ENCODE measurements around the gene CCDC137.

CCDC137 gene

GRCh38 chr17:81659038-81659437 lies 7.5 kb upstream of the CCDC137 start (continued):
- TF ChIP-seq ZNF529 (tag by site-specific recombination; IDR thresholded peaks at IDR 0.05; ENCODE audit: insufficient replicate concordance), result no peak
- TF ChIP-seq KLF9 (tag by site-specific recombination; IDR thresholded peaks at IDR 0.05; ENCODE audit: low read depth), result no peak
- no peak for TF ChIP-seq TSHZ1 (tag by site-specific recombination; IDR thresholded peaks at IDR 0.05; ENCODE audit: borderline replicate concordance)
- TF ChIP-seq BCL6B (tag by site-specific recombination; IDR thresholded peaks at IDR 0.05), result no peak

- H3K36me3 ChIP-seq (ENCODE audit: control insufficient read depth in 2 of 2, insufficient read depth in 1 of 2, low read length in 2 of 2), result peaks cover 0 to 14% of the 10 kb centered on the region in 2 experiments; a peak in 2 of 3 replicates
- TF ChIP-seq ZNF223 (tag by site-specific recombination; IDR thresholded peaks at IDR 0.05) (no peak), ZNF274 (IDR thresholded peaks at IDR 0.05; ENCODE audit: low read length) (no peak), ZNF274 (tag by site-specific recombination; IDR thresholded peaks at IDR 0.05; ENCODE audit: borderline replicate concordance) (no peak), ZNF184 (tag by site-specific recombination; IDR thresholded peaks at IDR 0.05) (no peak)
- POLR2A ChIA-PET, result interaction anchor here (1.0 kb wide), 1 partner anchor 42 kb away, joined by 5 read pairs; the partner anchor contains the start of gene MRPL12
- H3K27ac ChIP-seq (ENCODE audit: extremely low read depth, low read depth, low read length), result no peak overlapping the region
- no peaks in the 10 kb centered on the region for H3K4me1 ChIP-seq (ENCODE audit: control insufficient read depth, insufficient read depth, low read length)
- no peak overlapping the region for H3K4me3 ChIP-seq (ENCODE audit: low read depth, low read length)
- CTCF ChIA-PET, result interaction anchor here (0.5 to 1.3 kb wide), 3 partner anchors 15 to 85 kb away, joined by 3 to 4 read pairs (median 4); no protein-coding TSS in a partner anchor
- no peaks in the 10 kb centered on the region for H3K9me3 ChIP-seq (ENCODE audit: control insufficient read depth, insufficient read depth, low read depth, low read length)
These were observed 6.1 kb upstream of the CCDC137 start for GRCh38 chr17:81660441-81660840.

- CTCF ChIA-PET, result interaction anchor here (0.6 kb wide), 1 partner anchor 175 kb away, joined by 3 read pairs; no protein-coding TSS in a partner anchor
These were observed 4.5 kb upstream of the CCDC137 start for GRCh38 chr17:81662002-81662401.

More at GRCh38 chr17:81662002-81662401, 4.5 kb upstream of the CCDC137 start:
- H3K27ac ChIP-seq (ENCODE audit: extremely low read depth, low read depth, low read length), result no peak overlapping the region
- peak; percentile 73; the same call in 1 of the 2 replicates for TF ChIP-seq SCRT1 (tag by site-specific recombination; IDR thresholded peaks at IDR 0.05; ENCODE audit: borderline replicate concordance)
- peak; percentile 60 for TF ChIP-seq SCRT2 (tag by site-specific recombination; IDR thresholded peaks at IDR 0.05)
- no peak for TF ChIP-seq ZNF148 (tag by site-specific recombination; IDR thresholded peaks at IDR 0.05; ENCODE audit: borderline replicate concordance)
- no peaks in the 10 kb centered on the region for H3K4me1 ChIP-seq (ENCODE audit: control insufficient read depth, insufficient read depth, low read length)
- POLR2A ChIA-PET, result interaction anchor here (0.6 to 1.3 kb wide), 3 partner anchors 14 to 23 kb away, joined by 3 to 4 read pairs (median 3); no protein-coding TSS in a partner anchor
- peaks cover 0 to 14% of the 10 kb centered on the region in 2 experiments; a peak in 2 of 3 replicates for H3K36me3 ChIP-seq (ENCODE audit: control insufficient read depth in 2 of 2, insufficient read depth in 1 of 2, low read length in 2 of 2)
- no peak overlapping the region for H3K4me3 ChIP-seq (ENCODE audit: low read depth, low read length)
- no peaks in the 10 kb centered on the region for H3K9me3 ChIP-seq (ENCODE audit: control insufficient read depth, insufficient read depth, low read depth, low read length)

Measured in HEK293 (cell line).